A172 (cell line): Measurements from ENCODE around the gene SPDYE17. TPM values are rescaled to one million over a fixed set of nuclear protein-coding genes. Genes with fewer than 3 reads are reported as not detected.
"Not testable (repeated sequence)": the region's sequence is repeated elsewhere in the genome, so short reads cannot be mapped to it uniquely, and the experiment has no call there.

ENCODE experiments used
- DNase-seq: peaks from one replicate; pipeline ENCODE4 v3.0.0-alpha.2; 2015; ENCODE audit warnings: low spot score
- total RNA-seq: library from RNA; depleted of rRNA; stranded (reverse); fragments of >200 nt; shearing (Covaris generic); gene quantifications from 2 replicates; pipeline ENCODE4 v1.2.3, GENCODE V29; 2014; rRNA removed

Gene SPDYE17
- total RNA-seq, 1 experiment from 2014 or later = not detected

GRCh38 chr7:76972391-76972790, 59.8 kb downstream of the SPDYE17 start:
- DNase-seq = not testable (repeated sequence)

Other genes starting within 250 kb of the SPDYE17 start
- not detected in 2 replicates for gene SPDYE18, start 30.2 kb upstream of the SPDYE17 start, total RNA-seq
- 0.46 and 1.2 TPM in 2 replicates for gene CCDC146, start 90.3 kb upstream of the SPDYE17 start, total RNA-seq
- gene FGL2, start 167.5 kb upstream of the SPDYE17 start, total RNA-seq = 0.09 TPM in 1 of 2 replicates, not detected in the other